Naive thymus-derived CD4-positive, alpha-beta T cell (primary cell): ENCODE data around the gene RBPJ. TPM values are rescaled to one million over a fixed set of nuclear protein-coding genes. Genes with fewer than 3 reads are reported as not detected.

Experiments used
- ATAC-seq: fragments of 150-1000 bp; cut with Tn5 transposase; 2 replicates; pipeline ENCODE4 v1.10.0; 2021; ENCODE audit warnings: mild to moderate bottlenecking, moderate library complexity
- CTCF ChIA-PET: fragments of 350-600 bp; sonication (Branson Sonifier 250); formaldehyde crosslinking; loops from one replicate; lab custom pipeline; 2021; ENCODE audit warnings: antibody characterized with exemption; lab: Charles Lee
- POLR2A ChIA-PET: fragments of 350-600 bp; sonication (Branson Sonifier 250); formaldehyde crosslinking; loops from one replicate; lab custom pipeline; 2021; ENCODE audit warnings: antibody characterized with exemption, inconsistent platforms; lab: Charles Lee
- DNase-seq, 9 donors: peaks; one replicate each; pipeline versions ENCODE4 v3.0.0 to v3.0.0-alpha.2; 2020 to 2022; ENCODE audit warnings: mixed read lengths in 1 of 9
- H3K27ac ChIP-seq: one replicate; pipeline ENCODE4 v1.7.0; 2013; ENCODE audit warnings: mild to moderate bottlenecking, low read depth, low read length, moderate library complexity
- H3K27me3 ChIP-seq, 2 donors: one replicate each; pipeline ENCODE4 v1.7.0; 2013; ENCODE audit warnings: low read length in 2 of 2, mild to moderate bottlenecking in 2 of 2, moderate library complexity in 2 of 2; ENCODE audit not compliant: control insufficient read depth in 2 of 2, insufficient read depth in 2 of 2
- H3K36me3 ChIP-seq, 3 experiments: 1 replicate in 2 of 3; 2 replicates in 1 of 3; pipeline ENCODE4 v1.7.0; 2013; ENCODE audit warnings: low read length in 3 of 3, mild to moderate bottlenecking in 3 of 3, moderate library complexity in 1 of 3; ENCODE audit not compliant: insufficient read depth in 3 of 3, control insufficient read depth in 2 of 3
- H3K4me1 ChIP-seq, 2 donors: one replicate each; pipeline ENCODE4 v1.7.0; 2013; ENCODE audit warnings: low read length in 2 of 2, mild to moderate bottlenecking in 2 of 2, moderate library complexity in 1 of 2; ENCODE audit not compliant: control insufficient read depth in 2 of 2, insufficient read depth in 2 of 2
- H3K4me3 ChIP-seq: 2 replicates; pipeline ENCODE4 v1.7.0; 2013; ENCODE audit warnings: mild to moderate bottlenecking, low read length
- H3K9me3 ChIP-seq, 3 experiments: 1 replicate in 2 of 3; 2 replicates in 1 of 3; pipeline ENCODE4 v1.7.0; 2013; ENCODE audit warnings: low read length in 3 of 3; ENCODE audit not compliant: control insufficient read depth in 2 of 3
- H3K27ac Mint-ChIP-seq, 9 donors: one replicate each; pipeline ENCODE4 v1.8.0; 2020 to 2022; ENCODE audit warnings: mixed read lengths in 9 of 9, mild to moderate bottlenecking in 8 of 9, moderate library complexity in 5 of 9, inconsistent platforms in 2 of 9
- H3K27me3 Mint-ChIP-seq, 5 donors: one replicate each; pipeline ENCODE4 v1.8.0; 2021 to 2022; ENCODE audit warnings: mixed read lengths in 5 of 5, mild to moderate bottlenecking in 1 of 5
- H3K36me3 Mint-ChIP-seq, 5 donors: one replicate each; pipeline ENCODE4 v1.8.0; 2020 to 2022; ENCODE audit warnings: mixed read lengths in 5 of 5, mild to moderate bottlenecking in 3 of 5, inconsistent platforms in 1 of 5
- H3K4me1 Mint-ChIP-seq, 7 donors: one replicate each; pipeline ENCODE4 v1.8.0; 2020 to 2022; ENCODE audit warnings: mixed read lengths in 7 of 7, mild to moderate bottlenecking in 3 of 7, inconsistent platforms in 1 of 7
- H3K4me3 Mint-ChIP-seq, 10 donors: one replicate each; pipeline ENCODE4 v1.8.0; 2020 to 2022; ENCODE audit warnings: mild to moderate bottlenecking in 10 of 10, mixed read lengths in 10 of 10, moderate library complexity in 6 of 10, inconsistent platforms in 2 of 10
- H3K9me3 Mint-ChIP-seq, 11 donors: one replicate each; pipeline ENCODE4 v1.8.0; 2020 to 2022; ENCODE audit warnings: mixed read lengths in 11 of 11, mild to moderate bottlenecking in 4 of 11, inconsistent platforms in 1 of 11, moderate library complexity in 1 of 11
- intact Hi-C, 2 donors: fragments of 100-400 bp; cut with micrococcal nuclease; formaldehyde crosslinking; loops; one replicate each; pipeline ENCODE4 v1.15.1; 2023
- polyA plus RNA-seq, 2 donors: library from polyadenylated mRNA; unstranded; fragments of 300-500 nt; fragmentation: Illumina TruSeq; gene quantifications; one replicate each; pipeline ENCODE4 v1.2.3, GENCODE V29; 2021
- total RNA-seq, 6 experiments: library from RNA in 5 of 6; stranded (reverse) in 5 of 6; gene quantifications; 1 replicate in 5 of 6; 2 replicates in 1 of 6; pipeline ENCODE4 v1.2.3 and lab custom pipeline; 2021 to 2026

The RBPJ gene
- total and polyA plus RNA-seq, 7 experiments from 2014 or later: 48.1 to 144 (median 68.5) TPM

DNA sequence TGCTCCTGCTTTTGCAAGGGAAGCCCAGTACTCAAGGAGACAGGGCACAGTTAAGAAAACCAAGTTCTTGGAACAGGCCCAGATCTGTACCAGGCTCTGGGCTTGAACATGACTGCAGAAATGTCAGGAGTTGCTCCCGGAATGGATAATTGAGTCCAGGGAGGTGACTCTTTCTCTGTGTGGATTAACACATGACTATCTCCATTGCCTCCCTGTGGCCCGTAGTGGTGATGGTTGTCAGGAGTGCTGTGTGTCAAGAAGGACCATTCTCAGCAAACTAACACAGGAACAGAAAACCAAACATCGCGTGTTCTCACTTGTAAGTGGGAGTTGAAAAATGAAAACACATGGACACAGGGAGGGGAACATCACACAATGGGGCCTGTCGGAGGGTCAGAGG is 129.6 kb downstream of the RBPJ start:
- Histone ChIP-seq H3K4me3 (no peak overlapping the region), H3K36me3 (no peaks in the 10 kb centered on the region), H3K27me3 (no peaks in the 10 kb centered on the region), H3K27ac (no peak overlapping the region), H3K9me3 (no peaks in the 10 kb centered on the region), H3K4me1 (no peaks in the 10 kb centered on the region)
- ChIA-PET POLR2A (no interaction called here), CTCF (no interaction called here)
- H3K27ac Mint-ChIP-seq: no peak overlapping the region
- H3K4me3 Mint-ChIP-seq: no peak overlapping the region
- no peaks in the 10 kb centered on the region for H3K4me1 Mint-ChIP-seq
- H3K9me3 Mint-ChIP-seq: peaks cover 0 to 33% (median 3%) of the 10 kb centered on the region in 11 donors
- peaks cover 0 to 6% (median 0%) of the 10 kb centered on the region in 5 donors for H3K36me3 Mint-ChIP-seq
- peaks cover 3 to 7% (median 7%) of the 10 kb centered on the region in 5 donors for H3K27me3 Mint-ChIP-seq
- ATAC-seq (no peak), DNase-seq (no peak)
- intact Hi-C loops: no loop called here

DNA sequence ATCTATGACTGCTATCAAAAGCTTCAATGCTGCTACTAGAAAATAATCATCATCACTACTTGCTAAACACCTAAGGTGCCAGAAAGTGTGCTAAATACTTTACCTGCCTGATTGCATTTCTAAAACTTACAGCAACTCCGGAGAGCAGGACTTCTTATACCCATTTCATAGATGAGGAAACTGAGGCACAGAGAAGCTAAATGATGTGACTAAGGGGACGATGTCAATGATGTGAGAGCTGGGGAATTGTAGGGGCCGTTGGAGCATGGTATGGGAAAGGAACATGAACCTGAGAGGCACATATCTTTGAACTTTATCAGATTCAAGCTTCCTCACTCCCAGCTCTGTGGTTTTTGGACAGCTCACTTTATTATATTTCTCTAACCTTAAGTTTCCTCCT is 130.8 kb downstream of the RBPJ start:
- Mint-ChIP-seq H3K36me3 (peaks cover 0 to under 1% (median 0%) of the 10 kb centered on the region in 5 donors), H3K9me3 (peaks cover 0 to 24% (median 2%) of the 10 kb centered on the region in 11 donors), H3K4me1 (peaks cover 0 to 2% (median 0%) of the 10 kb centered on the region in 7 donors), H3K27me3 (peaks cover under 1 to 7% (median 2%) of the 10 kb centered on the region in 5 donors), H3K4me3 (no peak overlapping the region), H3K27ac (no peak overlapping the region)
- H3K36me3 ChIP-seq: no peaks in the 10 kb centered on the region
- no peaks in the 10 kb centered on the region for H3K27me3 ChIP-seq
- H3K27ac ChIP-seq: no peak overlapping the region
- DNase-seq (no peak), ATAC-seq (no peak)
- no peak overlapping the region for H3K4me3 ChIP-seq
- no peaks in the 10 kb centered on the region for H3K9me3 ChIP-seq
- CTCF ChIA-PET: no interaction called here
- intact Hi-C loops: no loop called here
- H3K4me1 ChIP-seq: no peaks in the 10 kb centered on the region
- POLR2A ChIA-PET: no interaction called here

DNA sequence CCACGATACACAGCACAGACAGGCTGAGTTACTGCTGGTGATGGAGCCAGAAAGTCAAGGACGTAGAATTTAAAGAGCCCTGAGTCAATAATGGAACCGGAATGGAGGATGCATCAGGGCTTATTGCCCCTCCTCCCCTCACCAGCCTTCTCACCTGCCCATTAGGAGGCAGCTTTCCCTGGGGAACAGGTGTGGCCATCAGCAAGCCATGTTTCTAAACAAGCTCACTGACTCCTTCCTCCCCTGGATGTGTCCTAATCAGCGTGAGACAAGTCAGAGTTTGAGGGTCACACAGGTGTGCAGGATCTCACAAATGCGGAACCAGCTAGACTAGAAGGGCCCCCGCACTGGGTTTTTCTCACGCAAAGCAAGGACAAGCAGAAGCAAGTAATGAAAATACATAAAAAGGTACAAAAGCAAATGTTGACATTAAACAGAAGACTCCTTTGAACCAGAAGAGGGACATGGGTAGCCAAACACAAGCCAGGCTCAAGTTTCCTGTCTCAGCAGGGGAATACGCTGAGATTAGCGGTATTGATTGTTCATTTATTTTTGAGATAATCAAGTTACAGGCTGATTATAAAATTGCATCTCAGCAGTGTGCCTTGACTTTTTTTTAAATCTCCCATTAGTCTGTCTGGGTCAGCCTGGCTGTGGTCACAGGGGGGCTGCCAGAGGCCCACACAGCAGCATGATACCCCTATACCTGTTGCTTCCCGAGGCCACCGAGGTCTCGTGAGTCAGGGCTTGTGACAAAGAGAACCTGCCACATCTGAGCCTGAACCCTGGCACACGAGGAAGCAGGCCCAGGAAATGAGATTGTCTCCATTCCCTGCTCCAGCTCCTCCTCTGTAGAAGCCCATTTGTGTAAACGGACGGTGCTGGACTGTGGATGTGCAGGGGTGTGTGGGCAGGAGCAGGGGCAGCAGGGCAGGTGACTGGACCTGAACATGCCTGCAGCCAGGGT is 132.0 kb downstream of the RBPJ start:
- H3K9me3 ChIP-seq: no peaks in the 10 kb centered on the region
- peaks cover 0 to 7% of the 10 kb centered on the region in 2 donors for H3K4me1 ChIP-seq
- POLR2A ChIA-PET: interaction anchor here (0.5 kb wide), 1 partner anchor 282 kb away, joined by 4 read pairs; no protein-coding TSS in a partner anchor
- Mint-ChIP-seq H3K27me3 (peaks cover 0 to 3% (median 0%) of the 10 kb centered on the region in 5 donors), H3K36me3 (no peaks in the 10 kb centered on the region), H3K4me1 (peaks cover 0 to 14% (median 6%) of the 10 kb centered on the region in 7 donors), H3K27ac (no peak overlapping the region), H3K4me3 (no peak overlapping the region), H3K9me3 (peaks cover 0 to 15% (median 1%) of the 10 kb centered on the region in 11 donors)
- no peak overlapping the region for H3K4me3 ChIP-seq
- DNase-seq: no peak
- H3K36me3 ChIP-seq: no peaks in the 10 kb centered on the region
- H3K27me3 ChIP-seq: no peaks in the 10 kb centered on the region
- intact Hi-C loops: no loop called here
- ATAC-seq: no peak
- H3K27ac ChIP-seq: no peak overlapping the region
- CTCF ChIA-PET: interaction anchor here (0.6 kb wide), 1 partner anchor 13 kb away, joined by 3 read pairs; no protein-coding TSS in a partner anchor

DNA sequence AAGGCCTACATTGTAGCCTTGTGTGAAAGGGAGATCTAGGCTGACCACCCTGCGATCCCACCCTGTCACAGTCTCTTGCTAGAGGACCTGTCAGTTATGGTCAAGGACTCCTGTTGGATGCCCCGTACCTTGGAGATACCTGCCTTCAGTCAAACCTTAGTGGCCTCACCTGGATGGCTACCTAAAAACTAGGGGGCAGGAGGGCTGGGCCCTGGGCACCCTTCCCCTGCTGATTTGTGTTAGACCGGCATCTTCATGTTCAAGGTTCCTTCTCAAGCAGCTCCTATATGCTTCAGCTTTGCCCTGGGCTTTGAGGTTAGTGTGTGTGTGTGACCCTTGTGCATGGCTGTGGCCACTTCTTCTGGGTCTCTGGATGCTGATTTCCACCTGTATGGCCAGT is 134.1 kb downstream of the RBPJ start:
- DNase-seq (no peak), ATAC-seq (no peak)
- ChIA-PET CTCF (no interaction called here), POLR2A (no interaction called here)
- Mint-ChIP-seq H3K27ac (no peak overlapping the region), H3K27me3 (no peaks in the 10 kb centered on the region), H3K4me3 (no peak overlapping the region), H3K36me3 (no peaks in the 10 kb centered on the region), H3K4me1 (peaks cover 0 to 30% (median 20%) of the 10 kb centered on the region in 7 donors), H3K9me3 (peaks cover 0 to 13% (median 1%) of the 10 kb centered on the region in 11 donors)
- no peak overlapping the region for H3K4me3 ChIP-seq
- intact Hi-C loops: loop anchor here in 1 of 2 donors (5.0 kb wide), 1 partner anchor 572 kb away; no protein-coding TSS in a partner anchor
- H3K9me3 ChIP-seq: no peaks in the 10 kb centered on the region
- peaks cover 0 to 16% of the 10 kb centered on the region in 2 donors for H3K4me1 ChIP-seq
- H3K36me3 ChIP-seq: no peaks in the 10 kb centered on the region
- no peaks in the 10 kb centered on the region for H3K27me3 ChIP-seq
- H3K27ac ChIP-seq: no peak overlapping the region

DNA sequence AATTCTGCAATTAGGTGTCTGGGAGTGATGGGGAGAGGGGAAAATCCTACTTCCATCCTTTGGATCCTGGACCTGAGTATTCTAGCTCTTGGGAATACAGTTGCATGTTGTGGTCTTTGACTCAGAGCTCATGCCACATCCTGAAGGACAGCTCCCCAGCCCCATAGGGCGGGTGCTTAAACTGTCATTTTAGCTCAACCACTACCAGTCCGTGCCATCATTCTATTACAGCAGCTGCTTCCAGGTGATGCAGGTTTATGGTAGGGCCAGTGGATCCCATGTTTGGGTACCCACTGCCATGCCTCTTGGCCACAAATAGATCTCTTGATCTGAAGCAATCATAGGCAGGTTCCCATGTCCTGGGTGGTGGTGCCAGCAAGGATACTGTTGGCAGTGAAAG is 134.8 kb downstream of the RBPJ start:
- Histone ChIP-seq H3K27me3 (no peaks in the 10 kb centered on the region), H3K36me3 (no peaks in the 10 kb centered on the region), H3K4me1 (peaks cover 0 to 16% of the 10 kb centered on the region in 2 donors), H3K9me3 (no peaks in the 10 kb centered on the region), H3K4me3 (no peak overlapping the region), H3K27ac (no peak overlapping the region)
- Mint-ChIP-seq H3K36me3 (no peaks in the 10 kb centered on the region), H3K27me3 (no peaks in the 10 kb centered on the region), H3K4me3 (no peak overlapping the region), H3K4me1 (peaks cover 0 to 30% (median 20%) of the 10 kb centered on the region in 7 donors), H3K9me3 (peaks cover 0 to 13% (median 1%) of the 10 kb centered on the region in 11 donors), H3K27ac (no peak overlapping the region)
- ATAC-seq: no peak
- ChIA-PET POLR2A (no interaction called here), CTCF (no interaction called here)
- DNase-seq: no peak
- intact Hi-C loops: loop anchor here in 1 of 2 donors (5.0 kb wide), 1 partner anchor 572 kb away; no protein-coding TSS in a partner anchor

DNA sequence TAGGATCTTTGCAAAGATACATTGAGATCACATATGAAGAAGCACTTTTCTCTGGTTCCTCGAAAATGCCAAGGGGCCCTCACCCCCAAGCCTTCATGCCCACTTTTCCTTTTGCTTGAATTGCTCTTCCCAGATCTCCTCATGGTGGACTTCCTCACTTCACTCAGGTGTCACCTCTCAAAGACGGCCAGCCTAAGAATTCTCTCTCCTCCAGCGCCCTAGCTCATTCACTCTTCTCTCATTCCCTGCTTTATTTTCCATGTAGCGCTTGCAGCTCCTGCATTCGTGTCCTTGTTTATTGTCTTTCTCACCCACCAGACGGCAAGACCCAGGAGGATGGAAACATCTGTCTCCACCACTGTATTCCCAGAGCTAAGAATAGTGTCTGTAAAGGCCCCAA is 136.6 kb downstream of the RBPJ start:
- Mint-ChIP-seq H3K27ac (peak overlapping the region in 7 of 9 donors; percentile 3 to 89 (median 33)), H3K36me3 (no peaks in the 10 kb centered on the region), H3K9me3 (peaks cover 0 to 13% (median 1%) of the 10 kb centered on the region in 11 donors), H3K27me3 (no peaks in the 10 kb centered on the region), H3K4me1 (peaks cover 0 to 30% (median 20%) of the 10 kb centered on the region in 7 donors), H3K4me3 (peak overlapping the region in 4 of 10 donors; percentile 1 to 80 (median 32))
- peaks cover 0 to 16% of the 10 kb centered on the region in 2 donors for H3K4me1 ChIP-seq
- ChIA-PET CTCF (interaction anchor here (0.9 to 1.4 kb wide), 4 partner anchors 8 to 627 kb away, joined by 3 to 5 read pairs (median 3); no protein-coding TSS in a partner anchor), POLR2A (interaction anchor here (1.1 to 1.5 kb wide), 2 partner anchors 126 to 410 kb away, joined by 3 read pairs; partner anchors contain the start of gene TBC1D19)
- H3K4me3 ChIP-seq: no peak overlapping the region
- ATAC-seq (no peak), DNase-seq (no peak)
- H3K27me3 ChIP-seq: no peaks in the 10 kb centered on the region
- H3K36me3 ChIP-seq: no peaks in the 10 kb centered on the region
- H3K9me3 ChIP-seq: no peaks in the 10 kb centered on the region
- intact Hi-C loops: loop anchor here in 1 of 2 donors (5.0 kb wide), 1 partner anchor 570 kb away; no protein-coding TSS in a partner anchor
- H3K27ac ChIP-seq: no peak overlapping the region
